B cell (primary cell): ENCODE measurements around the gene SLC6A6. TPM values are rescaled to one million over a fixed set of nuclear protein-coding genes. Genes with fewer than 3 reads are reported as not detected.

Source experiments
- ATAC-seq: fragments of 200-7000 bp; cut with Tn5 transposase; one replicate; pipeline ENCODE4 v1.10.0; 2021; ENCODE audit warnings: low read depth, mild to moderate bottlenecking, moderate number of reproducible peaks, moderate library complexity
- CTCF ChIA-PET: fragments of 350-600 bp; sonication (Branson Sonifier 250); formaldehyde crosslinking; loops from one replicate; lab custom pipeline; 2021; ENCODE audit warnings: antibody characterized with exemption, inconsistent platforms; lab: Charles Lee
- POLR2A ChIA-PET: fragments of 350-600 bp; sonication (Branson Sonifier 250); formaldehyde crosslinking; loops from one replicate; lab custom pipeline; 2021; ENCODE audit warnings: antibody characterized with exemption; lab: Charles Lee
- DNase-seq: peaks from one replicate; pipeline ENCODE4 v3.0.0; 2013
- H2AFZ ChIP-seq: 2 replicates; pipeline ENCODE4 v1.6.1; 2012; ENCODE audit warnings: mild to moderate bottlenecking, low read depth, low read length; ENCODE audit not compliant: insufficient read depth, poor library complexity, severe bottlenecking
- H3K27ac ChIP-seq, 2 donors: 1 replicate in 1 of 2; 2 replicates in 1 of 2; pipeline ENCODE4 v1.5.1; 2012 to 2013; ENCODE audit warnings: low read length in 2 of 2, mild to moderate bottlenecking in 2 of 2, moderate library complexity in 1 of 2
- H3K27me3 ChIP-seq, 4 experiments: fragments of 200-600 bp in 1 of 4; sonication (generic) in 1 of 4; replicated peaks in 1 of 4; 1 replicate in 2 of 4; 2 replicates in 2 of 4; pipeline versions ENCODE4 v1.6.1 to v1.7.0; 2013 to 2016; ENCODE audit warnings: low read length in 3 of 4, mild to moderate bottlenecking in 2 of 4, mixed read lengths in 1 of 4, moderate library complexity in 1 of 4; ENCODE audit not compliant: insufficient read depth in 4 of 4, control insufficient read depth in 3 of 4; ENCODE audit errors: control extremely low read depth in 1 of 4
- H3K36me3 ChIP-seq, 2 experiments: replicated peaks in 1 of 2; 1 replicate in 1 of 2; 2 replicates in 1 of 2; pipeline versions ENCODE4 v1.6.1 to v1.7.1; 2013; ENCODE audit warnings: low read length in 1 of 2; ENCODE audit not compliant: insufficient read depth in 2 of 2, control insufficient read depth in 1 of 2; ENCODE audit errors: control extremely low read depth in 1 of 2, extremely low read depth in 1 of 2
- H3K4me1 ChIP-seq, 2 donors: fragments of 200-600 bp in 1 of 2; sonication (generic) in 1 of 2; 1 replicate in 1 of 2; 2 replicates in 1 of 2; pipeline versions ENCODE4 v1.5.1 to v1.6.1; 2013 to 2017; ENCODE audit warnings: low read length in 2 of 2; ENCODE audit not compliant: control insufficient read depth in 2 of 2, insufficient read depth in 2 of 2
- H3K4me2 ChIP-seq: replicated peaks from 2 replicates; pipeline ENCODE3; 2012; ENCODE audit warnings: mild to moderate bottlenecking, low read depth, low read length; ENCODE audit not compliant: poor library complexity, severe bottlenecking
- H3K4me3 ChIP-seq, 5 experiments: fragments of 200-600 bp in 1 of 5; sonication (generic) in 1 of 5; 1 replicate in 3 of 5; 2 replicates in 2 of 5; pipeline versions ENCODE4 v1.5.1 to v1.7.0; 2011 to 2016; ENCODE audit warnings: low read length in 4 of 5, mild to moderate bottlenecking in 4 of 5, low read depth in 2 of 5, control low read depth in 1 of 5, moderate library complexity in 1 of 5; ENCODE audit not compliant: insufficient read depth in 1 of 5; ENCODE audit errors: control extremely low read depth in 1 of 5, extremely low read depth in 1 of 5
- H3K79me2 ChIP-seq: fragments of 200-600 bp; sonication (generic); one replicate; pipeline ENCODE4 v1.6.0; 2016; ENCODE audit warnings: low read length; ENCODE audit not compliant: control insufficient read depth, insufficient read depth
- H3K9ac ChIP-seq: fragments of 200-600 bp; sonication (generic); 2 replicates; pipeline ENCODE4 v1.6.1; 2017; ENCODE audit warnings: mild to moderate bottlenecking, low read length, moderate library complexity
- H3K9me3 ChIP-seq, 3 donors: one replicate each; pipeline versions ENCODE4 v1.6.1 to v1.7.1; 2013; ENCODE audit warnings: low read length in 2 of 3; ENCODE audit not compliant: control insufficient read depth in 2 of 3, insufficient read depth in 1 of 3; ENCODE audit errors: control extremely low read depth in 1 of 3
- H4K20me1 ChIP-seq: 2 replicates; pipeline ENCODE4 v1.6.0; 2012; ENCODE audit warnings: mild to moderate bottlenecking, low read length; ENCODE audit not compliant: insufficient read depth, control insufficient read depth, poor library complexity, severe bottlenecking
- H3K27ac Mint-ChIP-seq: one replicate; pipeline ENCODE4 v1.8.0; 2021; ENCODE audit warnings: mixed read lengths
- H3K27me3 Mint-ChIP-seq: one replicate; pipeline ENCODE4 v1.8.0; 2021; ENCODE audit warnings: mixed read lengths
- H3K4me1 Mint-ChIP-seq: one replicate; pipeline ENCODE4 v1.8.0; 2021; ENCODE audit warnings: mixed read lengths
- H3K4me3 Mint-ChIP-seq: one replicate; pipeline ENCODE4 v1.8.0; 2021; ENCODE audit warnings: mixed read lengths
- H3K9me3 Mint-ChIP-seq: one replicate; pipeline ENCODE4 v1.8.0; 2022; ENCODE audit warnings: mixed read lengths; ENCODE audit not compliant: insufficient read depth
- CTCF ChIP-seq: fragments of 200-600 bp; IDR thresholded peaks from one replicate; pipeline ENCODE4 v1.8.0; 2022; ENCODE audit warnings: antibody characterized with exemption, mild to moderate bottlenecking
- EZH2 ChIP-seq: IDR thresholded peaks from 2 replicates; pipeline ENCODE4 v1.6.1; 2012; ENCODE audit warnings: borderline replicate concordance, low read depth, mild to moderate bottlenecking, moderate library complexity, low read length; ENCODE audit not compliant: insufficient read depth, poor library complexity, severe bottlenecking
- WGBS: methylation state at CpG from one replicate; pipeline ENCODE4 v1.1.5; 2013; ENCODE audit warnings: missing lambda C conversion rate; ENCODE audit not compliant: insufficient coverage; 5-methylcytosine and 5-hydroxymethylcytosine counted together
- intact Hi-C: fragments of 100-400 bp; cut with micrococcal nuclease; formaldehyde crosslinking; loops from one replicate; pipeline ENCODE4 v1.10.0; 2022
- polyA plus RNA-seq: library from polyadenylated mRNA; depleted of rRNA; stranded (reverse); fragments of >200 nt; gene quantifications from 2 replicates; pipeline ENCODE4 v1.2.3, GENCODE V29; 2012
- total RNA-seq, 2 donors: library from RNA; stranded (reverse); fragments of 120-200 nt in 1 of 2; gene quantifications; 1 replicate in 1 of 2; 2 replicates in 1 of 2; pipeline versions ENCODE4 v1.2.3 to v1.2.4, GENCODE V29; 2013 to 2022

Gene SLC6A6
- total and polyA plus RNA-seq, 2 donors (not counting 1 experiment from before 2014, with no cell fraction given): 34.2 to 48.7 TPM

- Mint-ChIP-seq H3K4me3 (peak overlapping the region; percentile 66), H3K27me3 (no peaks in the 10 kb centered on the region), H3K9me3 (no peaks in the 10 kb centered on the region), H3K4me1 (peaks cover 98% of the 10 kb centered on the region), H3K27ac (peak overlapping the region; percentile 94)
- H3K9me3 ChIP-seq: no peaks in the 10 kb centered on the region
- POLR2A ChIA-PET: interaction anchor here (3.3 kb wide), 1 partner anchor 28 kb away, joined by 38 read pairs; the partner anchor contains the start of gene SLC6A6
- TF ChIP-seq CTCF (no peak), EZH2 (no peak)
- no peaks in the 10 kb centered on the region for H3K36me3 ChIP-seq
- intact Hi-C loops: no loop called here
- no peak overlapping the region for H2AFZ ChIP-seq
- peak overlapping the region; percentile 81 for H3K4me2 ChIP-seq
- peaks cover 5% of the 10 kb centered on the region for H4K20me1 ChIP-seq
- H3K4me3 ChIP-seq: no peak overlapping the region
- CTCF ChIA-PET: interaction anchor here (1.3 to 4.9 kb wide), 3 partner anchors 29 to 38 kb away, joined by 3 to 33 read pairs (median 20); partner anchors contain the start of gene SLC6A6
- H3K9ac ChIP-seq: no peak overlapping the region
- H3K4me1 ChIP-seq: peaks cover 96 to 100% of the 10 kb centered on the region in 2 donors
- ATAC-seq (no peak), DNase-seq (no peak)
- H3K27ac ChIP-seq: peak overlapping the region; percentile 93 to 98
- WGBS: 73% methylated on average over 3 of the region's 5 CpGs
- no peaks in the 10 kb centered on the region for H3K27me3 ChIP-seq
- peaks cover 45% of the 10 kb centered on the region for H3K79me2 ChIP-seq
These were observed 27.6 kb downstream of the SLC6A6 start for GRCh38 chr3:14430053-14430452.

- H3K4me3 ChIP-seq: peak overlapping the region; percentile 6 to 59 (median 39)
- CTCF ChIA-PET: interaction anchor here (1.3 to 3.3 kb wide), 5 partner anchors 26 to 169 kb away, joined by 4 to 21 read pairs (median 6); partner anchors contain the start of gene SLC6A6
- intact Hi-C loops: loop anchor here (1.0 kb wide), 1 partner anchor 170 kb away; no protein-coding TSS in a partner anchor
These were observed 28.5 kb downstream of the SLC6A6 start for GRCh38 chr3:14430706-14431451.

More at GRCh38 chr3:14430706-14431451, 28.5 kb downstream of the SLC6A6 start:
- ATAC-seq (no peak), DNase-seq (no peak)
- 35% methylated on average over 9 of the region's 12 CpGs for whole genome bisulfite sequencing
- peak overlapping the region; percentile 81 for H3K4me2 ChIP-seq
- no peaks in the 10 kb centered on the region for H3K27me3 Mint-ChIP-seq
- TF ChIP-seq EZH2 (no peak), CTCF (no peak)
- peaks cover 49% of the 10 kb centered on the region for H3K79me2 ChIP-seq
- no peaks in the 10 kb centered on the region for H3K36me3 ChIP-seq
- no peaks in the 10 kb centered on the region for H3K9me3 ChIP-seq
- H3K9me3 Mint-ChIP-seq: no peaks in the 10 kb centered on the region
- H2AFZ ChIP-seq: peak overlapping the region; percentile 64
- peaks cover 87 to 97% of the 10 kb centered on the region in 2 donors for H3K4me1 ChIP-seq
- peaks cover 5% of the 10 kb centered on the region for H4K20me1 ChIP-seq
- peak overlapping the region; percentile 63 for H3K9ac ChIP-seq
- POLR2A ChIA-PET: interaction anchor here (0.6 to 3.3 kb wide), 3 partner anchors 23 to 596 kb away, joined by 4 to 38 read pairs (median 6); partner anchors contain the start of gene SLC6A6
- H3K4me3 Mint-ChIP-seq: peak overlapping the region; percentile 80
- peaks cover 96% of the 10 kb centered on the region for H3K4me1 Mint-ChIP-seq
- peak overlapping the region; percentile 94 for H3K27ac Mint-ChIP-seq
- no peaks in the 10 kb centered on the region for H3K27me3 ChIP-seq
- H3K27ac ChIP-seq: peak overlapping the region; percentile 93 to 98
